Prostate gland (tissue), 2 donors: ENCODE measurements around the gene KAZN. TPM values are rescaled to one million over a fixed set of nuclear protein-coding genes. Genes with fewer than 3 reads are reported as not detected.

Experiments used
- DNase-seq: peaks from one replicate; pipeline ENCODE4 v3.0.0-alpha.2; 2019; ENCODE audit warnings: low spot score
- H3K27ac ChIP-seq, 2 donors: fragments of 200-600 bp; sonication (generic); 2 replicates each; pipeline ENCODE4 v1.5.1; 2017 to 2019
- H3K27me3 ChIP-seq: fragments of 200-600 bp; sonication (generic); replicated peaks from 2 replicates; pipeline ENCODE4 v1.5.1; 2019; ENCODE audit not compliant: insufficient read depth
- H3K36me3 ChIP-seq, 2 donors: fragments of 200-600 bp; sonication (generic); 1 replicate in 1 of 2; 2 replicates in 1 of 2; pipeline versions ENCODE4 v1.5.1 to v1.8.1; 2017 to 2019
- H3K4me1 ChIP-seq: fragments of 200-600 bp; sonication (generic); replicated peaks from 2 replicates; pipeline ENCODE4 v1.5.1; 2019
- H3K4me3 ChIP-seq, 2 donors: fragments of 200-600 bp; sonication (generic); 2 replicates each; pipeline ENCODE4 v1.5.1; 2017 to 2019
- H3K9me3 ChIP-seq: fragments of 200-600 bp; sonication (generic); 2 replicates; pipeline ENCODE4 v1.5.1; 2017
- POLR2A ChIP-seq: fragments of 450-650 bp; IDR thresholded peaks from one replicate; pipeline ENCODE4 v1.6.1; 2016; ENCODE audit warnings: antibody characterized with exemption, mild to moderate bottlenecking
- POLR2AphosphoS5 ChIP-seq: sonication (generic); formaldehyde crosslinking; IDR thresholded peaks from one replicate; pipeline ENCODE4 v1.6.1; 2017; ENCODE audit warnings: antibody characterized with exemption
- WGBS: methylation state at CpG from one replicate; pipeline ENCODE4 v1.1.5; 2018; 5-methylcytosine and 5-hydroxymethylcytosine counted together
- intact Hi-C: fragments of 100-400 bp; cut with DNase I; formaldehyde crosslinking; loops from one replicate; pipeline ENCODE4 v1.14.2; 2022
- total RNA-seq, 2 donors: library from RNA; depleted of rRNA; stranded (reverse); fragments of >200 nt; gene quantifications; one replicate each; pipeline ENCODE4 v1.1.0, GENCODE V29; 2016
- TF ChIP-seq, protein P1 (sequence below), 4 experiments: fragments of 200-600 bp in 2 of 4; fragments of 450-650 bp in 2 of 4; sonication (generic) in 2 of 4; IDR thresholded peaks; 1 replicate in 3 of 4; 2 replicates in 1 of 4; pipeline ENCODE4 v1.5.1; 2016 to 2019; ENCODE audit warnings: antibody characterized with exemption in 4 of 4, mild to moderate bottlenecking in 2 of 4, moderate library complexity in 2 of 4

Gene KAZN
- total RNA-seq, 2 donors from 2014 or later, result 8.3 to 12.7 TPM

- Histone ChIP-seq H3K27ac (no peak overlapping the region), H3K4me3 (no peak overlapping the region)
- 37% methylated on average over 8 of the region's 8 CpGs for WGBS
Measured at GRCh38 chr1:15160626-15161025, 562.1 kb downstream of the KAZN start.

DNA sequence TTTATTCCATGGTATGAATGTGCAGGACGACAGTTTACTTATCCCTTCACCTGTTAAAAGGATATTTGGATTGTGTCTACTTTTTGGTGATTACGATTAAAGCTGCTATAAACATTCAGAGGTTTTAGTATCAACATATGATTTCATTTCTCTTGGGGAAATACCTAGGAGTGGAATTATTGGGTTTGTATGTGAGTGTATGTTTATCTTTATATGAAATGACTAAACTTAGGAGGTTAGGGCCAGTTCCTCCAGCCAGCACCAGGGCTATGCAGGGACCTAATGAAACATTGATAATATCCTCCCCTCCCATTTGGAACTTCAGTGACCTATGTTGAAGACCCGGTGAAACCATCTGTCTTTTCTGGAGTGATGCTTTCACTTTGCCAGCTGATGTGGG lies 568.9 kb downstream of the KAZN start:
- intact Hi-C loops, result no loop called here
- no peaks in the 10 kb centered on the region for H3K36me3 ChIP-seq
- TF ChIP-seq, protein P1, sequence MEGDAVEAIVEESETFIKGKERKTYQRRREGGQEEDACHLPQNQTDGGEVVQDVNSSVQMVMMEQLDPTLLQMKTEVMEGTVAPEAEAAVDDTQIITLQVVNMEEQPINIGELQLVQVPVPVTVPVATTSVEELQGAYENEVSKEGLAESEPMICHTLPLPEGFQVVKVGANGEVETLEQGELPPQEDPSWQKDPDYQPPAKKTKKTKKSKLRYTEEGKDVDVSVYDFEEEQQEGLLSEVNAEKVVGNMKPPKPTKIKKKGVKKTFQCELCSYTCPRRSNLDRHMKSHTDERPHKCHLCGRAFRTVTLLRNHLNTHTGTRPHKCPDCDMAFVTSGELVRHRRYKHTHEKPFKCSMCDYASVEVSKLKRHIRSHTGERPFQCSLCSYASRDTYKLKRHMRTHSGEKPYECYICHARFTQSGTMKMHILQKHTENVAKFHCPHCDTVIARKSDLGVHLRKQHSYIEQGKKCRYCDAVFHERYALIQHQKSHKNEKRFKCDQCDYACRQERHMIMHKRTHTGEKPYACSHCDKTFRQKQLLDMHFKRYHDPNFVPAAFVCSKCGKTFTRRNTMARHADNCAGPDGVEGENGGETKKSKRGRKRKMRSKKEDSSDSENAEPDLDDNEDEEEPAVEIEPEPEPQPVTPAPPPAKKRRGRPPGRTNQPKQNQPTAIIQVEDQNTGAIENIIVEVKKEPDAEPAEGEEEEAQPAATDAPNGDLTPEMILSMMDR (IDR thresholded peaks at IDR 0.05), result no peak
- TF ChIP-seq POLR2A, result no peak
- no peak for TF ChIP-seq POLR2AphosphoS5
- H3K9me3 ChIP-seq, result no peaks in the 10 kb centered on the region
- H3K4me3 ChIP-seq, result no peak overlapping the region
- no peak overlapping the region for H3K27ac ChIP-seq
- WGBS, result 48% methylated on average over 3 of the region's 3 CpGs
- no peaks in the 10 kb centered on the region for H3K4me1 ChIP-seq
- no peaks in the 10 kb centered on the region for H3K27me3 ChIP-seq
- DNase-seq, result no peak

More at GRCh38 chr1:15160626-15161025, 562.1 kb downstream of the KAZN start:
- peaks cover 4% of the 10 kb centered on the region for H3K4me1 ChIP-seq
- intact Hi-C loops, result no loop called here
- H3K36me3 ChIP-seq, result no peaks in the 10 kb centered on the region
- H3K9me3 ChIP-seq, result no peaks in the 10 kb centered on the region
- TF ChIP-seq, protein P1 (IDR thresholded peaks at IDR 0.05), result no peak
- TF ChIP-seq POLR2AphosphoS5 (no peak), POLR2A (no peak)
- H3K27me3 ChIP-seq, result no peaks in the 10 kb centered on the region
- DNase-seq, result no peak
